Measurements from ENCODE around the gene TOX2.

The TOX2 gene

DNA sequence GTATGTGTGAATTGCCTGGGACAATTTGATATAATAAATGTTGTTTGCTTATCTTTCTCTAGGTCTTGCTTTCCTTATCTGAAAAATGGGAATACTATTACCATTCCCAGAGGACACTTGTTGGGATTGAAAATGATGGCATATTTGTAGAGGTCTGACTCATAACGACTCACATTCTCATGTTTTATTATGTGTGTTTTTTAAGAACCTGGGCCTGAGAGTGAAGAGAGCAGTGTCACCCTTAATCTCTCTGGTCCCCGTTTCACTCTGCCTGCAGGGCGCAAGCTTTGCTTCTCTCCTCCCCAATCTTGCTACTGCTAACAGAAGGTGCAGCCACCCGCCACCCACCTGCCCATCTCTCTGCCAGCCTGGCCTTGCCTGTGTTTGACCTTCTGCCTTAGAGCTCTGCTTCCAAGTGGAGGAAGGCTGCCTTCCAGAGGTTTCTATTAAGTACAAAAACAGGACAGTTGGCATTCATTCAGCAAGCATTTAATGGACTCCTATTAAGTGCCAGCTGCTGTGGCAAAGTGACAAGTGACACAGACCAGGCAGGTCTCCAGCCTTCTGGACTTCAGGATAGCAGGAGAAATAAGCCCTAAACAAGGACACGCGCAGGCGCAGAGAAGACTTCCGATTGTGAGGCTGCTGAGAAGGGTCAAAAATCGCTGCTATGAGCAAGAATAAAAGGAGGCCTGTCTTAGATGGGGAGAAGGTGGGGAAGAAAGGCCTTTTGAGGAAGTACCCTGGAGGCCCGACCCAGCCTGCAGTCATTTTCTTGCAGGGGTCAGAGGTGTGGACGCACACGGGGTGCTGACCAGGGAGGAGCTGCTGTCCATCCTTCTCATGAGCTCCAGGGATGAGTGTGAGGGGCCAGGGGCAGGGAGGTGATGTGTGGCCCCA is 159.8 kb downstream of the TOX2 start:
- DNase-seq: peak in 20 of 56 donors; percentile 7 to 73 (median 18)

DNA sequence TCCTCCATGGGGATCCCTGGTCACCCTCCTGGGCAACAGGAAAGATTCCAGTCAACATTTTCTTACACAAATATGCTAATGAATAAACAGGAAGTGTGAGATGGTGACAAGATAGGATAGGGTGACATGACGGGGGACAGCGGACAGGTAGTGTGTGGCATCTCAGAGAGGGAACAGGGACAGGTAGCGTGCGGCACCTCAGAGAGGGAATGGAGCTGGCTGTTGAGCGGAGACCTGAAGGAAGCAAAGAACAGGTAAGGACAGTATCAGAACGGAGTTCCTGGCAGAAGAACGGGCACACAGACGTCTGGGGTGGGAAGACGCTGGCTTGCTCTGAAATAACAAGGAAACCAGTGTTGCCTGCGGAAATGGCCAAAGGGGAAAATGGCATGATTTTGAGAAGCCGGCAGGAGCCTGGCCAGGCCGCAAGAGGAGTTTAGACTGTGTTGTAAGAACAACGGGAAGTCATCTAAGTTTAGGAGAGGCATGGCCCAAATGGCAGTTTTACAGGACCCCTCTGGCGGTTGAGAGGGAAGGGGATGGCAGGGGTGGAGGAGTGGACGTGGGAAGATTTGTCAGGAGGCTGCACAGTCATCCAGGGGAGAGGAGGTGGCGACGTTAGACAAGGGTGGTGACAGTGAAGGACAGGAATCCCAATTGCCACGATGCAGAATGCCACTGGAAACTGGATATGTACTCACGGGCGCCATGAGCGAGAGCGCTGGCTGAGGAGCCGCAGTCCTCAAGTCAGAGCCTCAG is 160.7 kb downstream of the TOX2 start:
- DNase-seq: no peak

DNA sequence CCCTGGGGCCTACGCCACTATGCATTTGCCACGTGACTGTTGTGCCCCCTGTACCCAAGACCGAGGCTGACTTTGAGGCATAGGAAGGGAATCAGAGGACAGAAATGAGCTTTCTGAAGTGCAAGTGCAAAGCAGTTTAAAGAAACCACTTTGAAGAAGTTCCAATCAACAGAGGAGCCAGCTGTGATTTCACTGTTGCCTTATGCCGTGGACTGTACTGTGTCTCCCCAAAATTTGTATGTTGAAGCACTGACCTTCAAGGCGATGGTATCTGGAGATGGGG is 161.2 kb downstream of the TOX2 start:
- DNase-seq: no peak

DNA sequence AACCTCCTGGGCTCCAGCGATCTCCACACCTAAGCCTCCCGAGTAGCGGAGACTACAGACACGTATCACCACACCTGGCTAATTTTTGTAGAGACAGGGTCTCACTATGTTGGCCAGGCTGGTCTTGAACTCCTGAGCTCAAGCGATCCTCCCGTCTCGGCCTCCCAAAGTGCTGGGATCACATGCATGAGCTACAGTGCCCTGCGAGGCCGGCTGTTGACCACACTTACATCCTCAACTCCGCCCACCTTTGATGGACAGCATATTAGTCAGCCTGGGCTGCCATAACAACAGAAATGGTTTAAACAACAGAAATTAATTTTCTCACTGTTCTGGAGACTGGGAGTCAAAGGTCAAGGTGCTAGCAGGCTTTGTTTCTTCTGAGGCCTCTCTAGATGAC is 164.6 kb downstream of the TOX2 start:
- DNase-seq: no peak

DNA sequence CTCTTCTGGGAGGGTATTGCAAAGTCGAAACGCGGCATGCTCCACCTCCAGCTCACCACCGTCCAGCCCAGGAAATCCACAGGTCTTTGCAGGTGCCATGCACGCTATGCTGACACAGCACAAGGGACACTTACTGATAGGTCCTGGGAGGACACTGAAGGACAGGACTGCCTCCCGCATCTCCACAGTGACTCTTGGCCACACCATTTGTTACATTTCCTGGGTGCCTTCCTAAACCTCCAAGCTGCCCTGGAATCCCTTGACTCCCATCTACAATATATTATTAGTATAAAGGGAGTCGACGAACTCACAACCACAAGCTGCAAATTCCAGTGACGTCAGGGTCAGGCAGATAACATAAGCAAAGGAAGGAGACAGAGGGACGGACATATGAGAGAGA is 165.4 kb downstream of the TOX2 start:
- DNase-seq: no peak

DNA sequence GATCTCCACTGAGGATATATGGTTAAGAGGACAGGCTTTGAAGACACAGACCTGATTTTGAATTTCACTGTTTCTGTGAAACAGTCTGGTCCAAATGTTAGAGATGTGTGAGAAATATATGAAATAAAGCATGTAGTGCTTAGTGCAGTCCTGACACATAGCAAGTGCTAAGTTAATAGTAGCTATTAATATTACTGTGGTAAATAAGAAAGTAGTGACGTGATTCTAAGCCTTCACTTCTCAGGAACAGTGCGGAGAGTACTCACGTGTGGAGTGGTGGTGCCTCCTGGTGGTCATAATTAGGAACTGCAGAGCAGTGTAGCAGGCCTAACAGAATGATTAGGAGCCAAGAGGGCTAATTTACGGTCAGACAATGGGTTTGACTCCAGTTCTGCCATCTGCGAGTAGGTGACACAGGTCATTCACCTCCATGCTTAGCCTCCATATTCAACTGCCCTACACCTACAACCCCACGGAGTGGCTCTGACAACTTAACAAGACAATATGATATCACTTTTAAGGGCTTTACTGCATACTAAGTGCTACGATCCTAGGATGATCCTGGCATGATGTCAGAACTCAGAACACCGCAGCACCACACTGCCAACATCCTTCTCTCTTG is 166.1 kb downstream of the TOX2 start:
- DNase-seq: peak in 46 of 56 donors; percentile 12 to 87 (median 50)

DNA sequence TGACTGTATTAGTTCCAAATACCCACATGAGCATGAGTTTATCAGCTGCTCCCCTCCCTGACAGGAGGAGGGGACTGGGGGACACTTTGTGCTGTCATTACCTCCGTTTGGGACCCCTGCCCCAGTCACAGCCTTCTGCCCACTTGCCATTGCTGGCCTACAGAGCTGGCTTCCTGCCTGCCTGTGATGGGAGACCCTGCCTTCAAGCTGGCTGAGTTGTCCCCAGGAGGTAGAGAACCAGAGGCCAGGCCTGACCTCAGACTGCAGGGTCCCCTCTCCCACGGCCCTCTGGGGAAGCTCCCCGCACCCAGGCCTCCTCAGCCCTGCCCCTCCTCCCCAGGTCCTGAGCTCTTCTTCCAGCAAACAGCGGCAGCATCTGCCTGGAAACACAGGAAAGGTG is 166.8 kb downstream of the TOX2 start:
- no peak for DNase-seq

DNA sequence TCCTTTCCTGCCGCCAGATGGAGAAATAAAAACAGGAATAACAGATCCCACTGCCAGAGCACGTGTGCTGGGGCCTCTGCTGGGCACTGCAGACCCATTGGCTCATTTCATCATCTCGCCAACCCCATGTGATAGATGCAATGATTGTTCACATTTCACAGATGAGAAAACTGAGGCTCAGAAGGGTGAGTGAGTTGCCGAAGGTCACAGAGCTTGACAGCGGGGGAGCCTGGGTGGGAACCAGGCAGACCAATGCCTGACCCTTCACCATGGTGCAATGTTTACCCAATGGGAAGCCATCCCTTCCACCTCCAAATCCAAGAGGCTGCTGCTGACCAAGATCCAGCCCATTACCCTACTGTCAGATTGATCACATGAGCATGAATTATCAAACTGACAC is 167.2 kb downstream of the TOX2 start:
- no peak for DNase-seq

DNA sequence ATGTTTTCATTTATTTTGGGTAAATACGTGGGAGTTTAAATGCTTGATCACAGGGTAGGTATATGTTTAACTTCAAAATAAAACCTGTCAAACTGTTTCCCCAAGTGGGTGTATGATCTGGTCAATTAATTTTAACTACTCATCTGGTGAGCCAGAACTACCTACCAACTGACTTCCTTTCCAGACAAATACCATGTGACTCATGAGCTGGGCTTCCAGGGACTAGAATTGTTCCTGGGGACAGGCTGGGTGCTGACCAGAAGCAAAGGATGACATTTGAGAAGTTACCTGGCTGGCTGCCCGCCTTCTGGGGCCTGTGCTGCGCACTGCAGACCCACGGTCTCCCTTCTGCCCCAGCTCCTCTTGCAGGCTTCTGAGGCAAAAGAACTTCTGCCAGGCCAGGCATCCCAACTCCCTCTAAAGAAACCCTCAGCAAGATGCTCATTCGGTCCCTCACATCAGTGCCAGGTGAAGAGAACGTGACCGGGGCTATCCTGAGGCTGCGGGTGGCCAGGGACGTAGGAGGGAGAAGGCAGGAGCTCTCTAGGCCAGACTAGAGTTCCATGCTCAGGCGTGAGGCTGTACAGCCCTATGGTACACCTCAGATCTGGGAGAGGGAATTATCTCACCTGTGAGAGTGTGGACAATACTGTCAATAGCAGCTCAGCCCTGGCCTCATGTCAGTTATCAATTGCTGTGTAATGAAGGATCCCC is 168.7 kb downstream of the TOX2 start:
- DNase-seq: peak in 1 of 56 donors; percentile 5

DNA sequence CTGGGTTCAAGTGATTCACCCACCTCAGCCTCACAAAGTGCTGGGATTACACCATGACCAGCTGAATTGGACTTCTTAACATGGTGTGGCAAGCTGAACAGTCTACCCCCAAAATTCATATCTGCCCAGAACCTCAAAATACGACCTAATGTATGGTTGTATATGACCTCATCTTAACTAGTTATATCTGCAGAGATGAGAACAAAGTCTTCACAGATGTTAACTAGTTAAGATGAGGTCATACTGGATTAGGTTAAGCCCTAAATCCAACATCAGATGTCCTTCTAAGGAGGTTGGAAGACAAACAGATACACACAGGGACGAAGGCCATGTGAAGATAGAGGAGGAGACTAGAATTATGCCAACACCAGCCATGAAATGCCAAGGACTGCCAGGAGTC is 169.8 kb downstream of the TOX2 start:
- no peak for DNase-seq

DNA sequence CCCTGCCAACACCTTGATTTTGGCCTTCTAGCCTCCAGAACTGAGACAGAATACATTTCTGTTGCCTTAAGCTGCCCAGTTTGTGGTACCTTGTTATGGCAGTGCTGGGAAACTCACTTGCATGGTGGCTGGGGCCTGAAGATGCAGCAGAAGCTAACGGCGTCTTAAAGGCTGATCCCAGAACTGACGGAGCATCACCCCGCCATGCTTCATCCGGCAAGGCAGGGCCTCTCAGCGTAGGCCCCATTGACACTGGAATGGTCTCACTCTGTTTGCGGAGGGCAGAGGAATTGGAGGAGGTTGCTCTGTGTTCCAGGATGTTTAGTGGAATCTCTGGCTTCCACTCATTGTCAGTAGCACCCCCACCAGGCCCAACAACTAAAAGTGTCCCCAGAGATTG is 170.2 kb downstream of the TOX2 start:
- no peak for DNase-seq

DNA sequence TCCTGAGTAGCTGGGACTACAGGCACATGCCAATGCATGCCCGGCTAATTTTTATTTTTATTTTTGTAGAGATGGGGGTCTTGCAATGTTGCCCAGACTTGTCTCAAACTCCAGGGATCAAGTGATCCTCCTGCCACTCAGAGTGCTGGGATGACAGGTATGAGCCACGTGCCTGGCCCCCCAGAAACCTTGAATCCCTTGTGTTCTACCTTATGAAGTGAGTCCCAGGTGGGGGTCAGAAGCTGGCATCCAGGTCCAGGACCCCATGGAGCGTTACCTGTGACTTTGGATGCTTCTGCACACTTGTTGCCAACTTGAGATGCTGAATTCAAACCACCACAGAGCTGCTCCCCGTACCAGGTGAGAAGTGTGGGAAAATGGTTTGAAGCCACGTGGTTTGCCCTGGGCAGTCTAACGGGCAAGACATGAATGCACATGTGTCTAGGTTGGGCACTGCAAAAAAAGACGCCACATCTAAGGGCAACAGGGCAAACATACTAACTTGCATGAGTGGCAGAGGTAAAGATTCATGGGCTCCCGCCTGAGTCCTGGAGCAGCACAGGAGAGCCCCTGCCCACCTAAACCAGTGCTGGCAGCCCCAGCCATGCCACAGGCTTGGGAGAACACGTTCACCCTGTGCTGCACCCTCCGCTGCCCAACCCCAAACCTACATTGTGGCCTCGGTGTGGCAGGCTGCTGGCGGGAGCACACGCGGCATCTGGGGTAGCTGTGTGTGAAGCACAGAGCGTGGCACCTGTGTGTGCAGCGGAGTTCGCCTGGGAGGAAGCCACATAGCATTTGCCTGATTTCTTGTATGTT is 171.2 kb downstream of the TOX2 start:
- DNase-seq: no peak

DNA sequence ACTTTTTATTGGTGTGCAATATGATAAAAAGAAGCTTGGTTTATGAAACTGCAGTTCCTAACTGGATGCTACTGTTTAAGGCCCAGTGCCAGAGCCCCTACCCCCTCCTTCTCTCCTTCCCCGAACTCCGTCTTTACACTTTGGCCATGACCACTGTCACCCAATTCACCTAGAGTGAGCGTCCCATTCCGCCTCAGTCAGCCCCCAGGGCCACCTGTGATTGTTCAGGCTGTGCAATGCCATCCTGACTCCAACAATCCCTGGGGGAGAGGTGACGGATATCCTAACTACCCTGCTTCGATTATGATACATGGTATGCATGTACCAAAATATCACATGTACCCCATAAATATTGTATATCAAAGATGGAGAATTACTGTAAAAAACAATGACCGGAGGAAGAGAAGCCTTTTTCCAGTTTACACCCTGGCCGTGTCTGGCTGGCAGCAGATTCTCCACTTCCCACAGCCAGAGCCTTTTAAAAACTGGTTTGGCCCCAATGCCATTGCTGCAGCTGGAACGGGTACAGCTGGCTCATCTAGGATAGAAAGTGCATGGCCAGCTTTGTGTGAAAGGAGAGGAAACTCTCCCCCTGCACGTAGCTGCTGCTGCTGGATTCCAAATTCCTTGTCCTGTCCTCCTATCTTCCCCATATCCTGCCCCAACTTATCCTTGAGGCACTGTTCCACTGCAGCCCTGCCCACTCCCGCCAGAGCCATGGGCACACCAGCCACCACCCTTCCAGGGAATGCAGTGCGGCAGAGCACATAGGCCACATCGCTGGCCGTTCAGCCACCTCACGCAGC is 172.6 kb downstream of the TOX2 start:
- peak in 7 of 56 donors; percentile 4 to 40 (median 14) for DNase-seq

DNA sequence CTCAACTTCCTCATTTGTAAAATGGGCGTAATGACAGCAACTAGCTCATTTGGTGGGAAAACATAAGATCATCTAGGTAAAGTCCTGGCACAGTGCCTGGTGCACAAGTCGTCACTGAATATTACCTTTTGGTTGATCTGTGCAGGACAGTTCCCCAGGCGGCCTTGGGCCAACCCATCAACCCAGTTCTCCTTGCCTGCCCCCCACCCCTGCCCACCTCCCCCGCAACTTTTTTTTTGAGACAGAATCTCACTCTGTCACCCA is 173.1 kb downstream of the TOX2 start:
- no peak for DNase-seq

DNA sequence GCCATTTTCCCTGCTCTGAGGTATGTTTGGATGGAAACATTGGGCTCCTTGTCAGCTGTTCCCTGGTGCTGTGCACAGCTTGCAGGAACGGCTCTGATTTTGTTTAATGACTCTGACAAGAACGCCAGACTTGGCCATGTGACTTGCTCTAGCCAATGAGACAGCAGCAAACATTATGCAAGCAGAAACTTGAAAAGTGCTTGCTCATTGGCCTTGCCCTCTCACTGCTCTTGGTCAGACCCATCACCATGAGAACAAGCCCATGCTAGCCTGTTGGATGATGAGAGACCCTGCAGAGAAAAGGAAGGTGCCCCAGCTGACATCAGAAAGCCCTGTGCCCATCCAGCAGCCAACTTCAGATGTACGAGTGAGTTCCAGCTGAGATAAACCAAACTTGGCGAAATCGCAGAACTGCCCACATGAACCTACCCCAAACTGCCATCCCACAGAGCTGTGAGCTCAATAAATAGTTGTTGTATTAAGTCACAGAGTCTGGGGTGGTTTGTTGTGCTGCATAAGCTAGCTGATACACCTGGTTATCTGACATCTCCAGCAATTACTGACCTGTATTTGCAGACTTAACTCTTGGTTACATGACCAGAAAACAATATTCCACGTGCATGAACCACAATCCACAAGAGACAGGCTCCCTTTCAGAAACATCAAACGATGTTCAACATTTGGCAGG is 175.5 kb downstream of the TOX2 start:
- DNase-seq: peak in 1 of 56 donors; percentile 8

DNA sequence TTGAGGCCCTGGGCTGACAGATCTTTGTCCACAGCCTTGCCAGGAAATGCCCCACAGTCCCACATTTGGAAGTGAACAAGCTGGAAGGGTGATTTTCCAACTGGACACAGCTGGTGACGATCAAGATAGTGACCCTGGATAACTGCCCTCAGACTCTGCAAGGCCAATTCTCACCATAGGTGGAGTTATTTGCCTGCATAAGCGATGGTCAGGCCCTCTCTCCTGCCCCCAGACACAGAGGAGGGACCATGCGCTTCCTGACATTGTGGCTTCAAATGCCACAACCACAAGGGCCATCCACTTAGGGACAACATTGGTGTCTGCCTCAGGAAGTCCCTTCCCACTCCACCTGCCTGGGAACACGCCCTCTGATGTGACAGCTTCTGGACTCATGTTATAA is 176.4 kb downstream of the TOX2 start:
- DNase-seq: no peak

DNA sequence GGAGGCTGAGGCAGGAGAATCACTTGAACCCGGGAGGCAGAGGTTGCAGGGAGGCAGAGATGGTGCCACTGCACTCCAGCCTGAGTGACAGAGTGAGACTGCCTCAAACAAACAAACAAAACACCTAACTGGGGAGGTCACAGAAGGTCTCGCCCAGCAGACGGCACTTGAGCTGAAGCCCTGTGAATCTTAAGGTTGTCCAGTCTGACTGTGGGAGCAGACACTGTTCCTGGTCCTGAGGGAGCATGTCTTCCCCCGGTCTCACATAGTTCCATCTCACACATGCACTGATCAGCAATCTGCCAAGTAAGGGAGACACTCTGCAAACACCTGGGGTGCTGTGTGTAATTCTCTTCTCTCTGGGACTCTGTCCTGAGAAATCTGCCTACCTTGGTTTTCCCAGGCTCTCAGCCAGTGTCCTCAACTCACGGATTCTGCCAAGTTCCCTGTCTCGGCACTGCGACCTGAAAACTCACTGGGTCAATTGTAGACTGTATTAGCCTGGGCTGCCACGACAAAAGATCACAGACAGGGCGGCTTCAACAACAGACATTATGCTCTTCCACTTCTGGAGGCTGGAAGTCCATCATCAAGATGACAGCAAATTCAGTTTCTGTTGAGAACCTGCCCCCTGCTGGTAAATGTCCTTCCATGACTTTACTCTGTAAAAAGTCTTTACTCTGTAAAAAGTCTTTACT is 178.0 kb downstream of the TOX2 start:
- peak in 2 of 56 donors; percentile 0 to 6 for DNase-seq

DNA sequence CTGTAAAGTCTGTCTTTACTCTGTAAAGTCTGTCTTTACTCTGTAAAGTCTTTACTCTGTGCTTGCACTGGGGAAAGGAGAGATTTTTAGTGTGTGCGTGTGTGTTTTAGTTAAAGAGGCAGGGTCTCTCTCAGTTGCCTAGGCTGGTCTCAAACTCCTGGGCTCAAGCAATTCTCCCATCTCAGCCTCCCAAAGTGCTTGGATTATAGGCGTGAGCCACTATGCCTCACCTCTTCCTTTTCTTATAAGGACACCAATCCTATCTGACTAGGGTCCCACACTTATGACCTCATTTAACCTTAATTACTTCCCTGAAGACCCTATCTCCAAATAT is 178.6 kb downstream of the TOX2 start:
- DNase-seq: no peak

DNA sequence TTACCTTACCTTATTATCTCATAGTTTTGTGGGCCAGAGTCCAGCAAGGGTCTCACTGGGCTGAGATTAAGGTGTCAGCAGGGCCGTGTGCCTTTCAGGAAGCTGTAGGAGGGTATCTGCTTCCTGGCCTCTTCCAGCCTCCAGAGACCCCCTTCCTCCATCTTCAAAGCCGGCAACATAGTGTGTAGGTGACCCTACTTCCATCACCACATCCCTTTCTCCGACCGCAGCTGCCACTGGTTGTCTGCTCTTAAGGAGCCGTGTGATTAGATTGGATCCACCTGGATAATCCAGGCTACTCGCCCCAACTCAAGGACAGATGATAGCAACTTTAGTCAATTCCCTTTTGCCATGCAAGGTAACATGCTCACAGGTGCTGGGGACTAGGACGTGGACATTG is 181.2 kb downstream of the TOX2 start:
- no peak for DNase-seq

Data from nucleus accumbens (tissue), 56 donors.